ENCODE results near the gene NUP43. TPM values are rescaled to one million over a fixed set of nuclear protein-coding genes. Genes with fewer than 3 reads are reported as not detected.
"Not testable (repeated sequence)": the region's sequence is repeated elsewhere in the genome, so short reads cannot be mapped to it uniquely, and the experiment has no call there.

NUP43 gene
- total RNA-seq, 4 donors from 2014 or later, result 18.9 to 24.3 (median 22.6) TPM

DNA sequence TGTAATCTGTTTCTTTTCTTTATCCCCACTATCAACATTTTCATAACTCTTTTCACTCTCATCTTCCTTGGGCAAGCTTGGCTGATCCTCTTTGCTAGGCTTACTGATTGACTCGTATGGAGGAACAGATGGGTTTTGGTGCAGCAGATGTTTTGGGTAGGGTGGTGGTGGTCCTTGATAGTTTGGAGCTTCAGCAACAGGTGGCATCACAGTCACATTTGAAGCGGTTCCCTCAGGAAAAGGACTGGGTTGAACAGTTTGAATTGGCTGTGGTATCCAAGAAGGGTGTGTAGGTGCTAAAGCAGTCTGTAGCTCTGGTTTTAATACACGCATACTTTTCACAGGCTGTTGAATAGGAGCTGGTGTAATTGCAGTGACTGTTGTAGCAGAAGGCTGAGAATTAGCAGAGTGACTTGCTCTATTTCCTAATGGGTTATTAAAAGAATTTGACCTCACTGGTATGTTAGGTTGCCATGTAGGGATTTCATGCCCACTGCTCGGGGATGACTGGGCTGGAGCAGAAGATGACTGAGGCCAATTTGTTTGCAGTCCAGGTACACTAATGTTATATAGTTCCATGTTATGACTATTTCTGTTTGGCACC lies 63.0 kb downstream of the NUP43 start:
- H3K4me3 ChIP-seq, result no peak overlapping the region
- peaks cover 0 to 75% (median 3%) of the 10 kb centered on the region in 3 donors for H3K36me3 ChIP-seq
- no peaks in the 10 kb centered on the region for H3K4me1 ChIP-seq
- WGBS, 2 donors, result 86 to 87% methylated on average over 4 of the region's 4 CpGs
- H3K27ac ChIP-seq, result no peak overlapping the region
- no peaks in the 10 kb centered on the region for H3K27me3 ChIP-seq
- TF ChIP-seq EP300 (IDR thresholded peaks at IDR 0.05) (no peak), POLR2A (IDR thresholded peaks at IDR 0.05) (no peak)
- TF ChIP-seq, protein P1, sequence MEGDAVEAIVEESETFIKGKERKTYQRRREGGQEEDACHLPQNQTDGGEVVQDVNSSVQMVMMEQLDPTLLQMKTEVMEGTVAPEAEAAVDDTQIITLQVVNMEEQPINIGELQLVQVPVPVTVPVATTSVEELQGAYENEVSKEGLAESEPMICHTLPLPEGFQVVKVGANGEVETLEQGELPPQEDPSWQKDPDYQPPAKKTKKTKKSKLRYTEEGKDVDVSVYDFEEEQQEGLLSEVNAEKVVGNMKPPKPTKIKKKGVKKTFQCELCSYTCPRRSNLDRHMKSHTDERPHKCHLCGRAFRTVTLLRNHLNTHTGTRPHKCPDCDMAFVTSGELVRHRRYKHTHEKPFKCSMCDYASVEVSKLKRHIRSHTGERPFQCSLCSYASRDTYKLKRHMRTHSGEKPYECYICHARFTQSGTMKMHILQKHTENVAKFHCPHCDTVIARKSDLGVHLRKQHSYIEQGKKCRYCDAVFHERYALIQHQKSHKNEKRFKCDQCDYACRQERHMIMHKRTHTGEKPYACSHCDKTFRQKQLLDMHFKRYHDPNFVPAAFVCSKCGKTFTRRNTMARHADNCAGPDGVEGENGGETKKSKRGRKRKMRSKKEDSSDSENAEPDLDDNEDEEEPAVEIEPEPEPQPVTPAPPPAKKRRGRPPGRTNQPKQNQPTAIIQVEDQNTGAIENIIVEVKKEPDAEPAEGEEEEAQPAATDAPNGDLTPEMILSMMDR (IDR thresholded peaks at IDR 0.05), result no peak
- H3K9me3 ChIP-seq, result no peaks in the 10 kb centered on the region
- no peak for DNase-seq (ENCODE audit: low spot score in 2 of 2)

DNA sequence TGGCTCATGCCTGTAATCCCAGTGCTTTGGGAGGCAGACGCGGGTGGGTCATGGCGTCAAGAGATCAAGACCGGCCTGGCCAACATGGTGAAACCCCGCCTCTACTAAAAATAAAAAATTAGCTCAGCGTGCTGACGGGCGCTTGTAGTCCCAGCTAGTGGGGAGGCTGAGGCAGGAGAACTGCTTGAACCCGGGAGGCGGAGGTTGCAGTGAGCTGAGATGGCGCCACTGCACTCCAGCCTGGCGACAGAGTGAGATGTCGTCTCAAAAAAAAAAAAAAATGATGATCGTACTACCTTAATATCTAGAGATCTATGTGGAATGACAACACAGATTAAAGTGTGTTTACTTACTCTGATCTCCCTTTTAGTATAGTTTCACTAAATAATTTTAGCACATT lies 64.5 kb downstream of the NUP43 start:
- H3K4me3 ChIP-seq; H3K27ac ChIP-seq; H3K27me3 ChIP-seq; H3K4me1 ChIP-seq; DNase-seq (ENCODE audit: low spot score in 2 of 2); H3K9me3 ChIP-seq: not testable (repeated sequence)
- 96 to 97% methylated on average over 14 of the region's 14 CpGs for WGBS, 2 donors
- H3K36me3 ChIP-seq, result peaks cover 0 to 74% (median 0%) of the 10 kb centered on the region in 3 donors

GRCh38 chr6:149681209-149681608 lies 65.1 kb downstream of the NUP43 start:
- Histone ChIP-seq H3K27ac (no peak overlapping the region), H3K36me3 (peaks cover 0 to 75% (median 0%) of the 10 kb centered on the region in 3 donors), H3K4me3 (no peak overlapping the region), H3K4me1 (no peaks in the 10 kb centered on the region), H3K9me3 (no peaks in the 10 kb centered on the region), H3K27me3 (no peaks in the 10 kb centered on the region)
- no peak for DNase-seq (ENCODE audit: low spot score in 2 of 2)
- TF ChIP-seq POLR2A (IDR thresholded peaks at IDR 0.05), result no peak
- TF ChIP-seq EP300 (IDR thresholded peaks at IDR 0.05), result no peak
- TF ChIP-seq, protein P1 (IDR thresholded peaks at IDR 0.05), result no peak

- 56 to 71% methylated on average over 1 of the region's 1 CpG for WGBS, 2 donors
- Histone ChIP-seq H3K27ac (no peak overlapping the region), H3K36me3 (peaks cover 0 to 80% (median 0%) of the 10 kb centered on the region in 3 donors), H3K9me3 (no peaks in the 10 kb centered on the region), H3K4me1 (no peaks in the 10 kb centered on the region), H3K4me3 (no peak overlapping the region), H3K27me3 (no peaks in the 10 kb centered on the region)
- no peak for TF ChIP-seq EP300 (IDR thresholded peaks at IDR 0.05)
- TF ChIP-seq, protein P1 (IDR thresholded peaks at IDR 0.05), result no peak
- no peak for TF ChIP-seq POLR2A (IDR thresholded peaks at IDR 0.05)
- no peak for DNase-seq (ENCODE audit: low spot score in 2 of 2)
Observed at GRCh38 chr6:149680503-149680902, 65.8 kb downstream of the NUP43 start.

Other genes starting within 250 kb of the NUP43 start
- 10 to 100 TPM; 25.8 to 41.0 (median 31.5) TPM for gene PPIL4, start 200.5 kb downstream of the NUP43 start, total RNA-seq
- gene GINM1, start 180.2 kb downstream of the NUP43 start, total RNA-seq, result 10 to 100 TPM; 36.6 to 64.5 (median 57.0) TPM
- gene KATNA1, start 97.8 kb downstream of the NUP43 start, total RNA-seq, result 10 to 100 TPM; 13.5 to 22.5 (median 17.5) TPM
- gene LATS1, start 28.4 kb downstream of the NUP43 start, total RNA-seq, result 10 to 100 TPM; 21.0 to 25.8 (median 24.3) TPM
- 100 to 1,000 TPM in 1 of 4 donors, 10 to 100 TPM in 3; 85.0 to 135 (median 88.5) TPM for gene PCMT1, start 3.2 kb upstream of the NUP43 start, total RNA-seq
- 10 to 100 TPM; 14.1 to 41.8 (median 31.7) TPM for gene LRP11, start 117.8 kb upstream of the NUP43 start, total RNA-seq
- gene RAET1E, start 151.6 kb upstream of the NUP43 start, total RNA-seq, result 1 to 10 TPM in 1 of 4 donors, under 1 TPM in 2, not detected in 1; 0.30 to 1.6 (median 0.44) TPM
- 1 to 10 TPM in 1 of 4 donors, not detected in 3; 1.5 TPM for gene RAET1G, start 176.6 kb upstream of the NUP43 start, total RNA-seq
- gene ULBP2, start 195.5 kb upstream of the NUP43 start, total RNA-seq, result under 1 TPM in 1 of 4 donors, not detected in 3; 0.22 TPM
- under 1 TPM in 1 of 4 donors, not detected in 3; 0.21 TPM for gene ULBP1, start 217.4 kb upstream of the NUP43 start, total RNA-seq

All from tibial nerve (tissue), 4 donors.